Muscle of arm (tissue), 12 donors: ENCODE measurements around the gene FER1L5. TPM values are rescaled to one million over a fixed set of nuclear protein-coding genes. Genes with fewer than 3 reads are reported as not detected.
"Not testable (repeated sequence)": the region's sequence is repeated elsewhere in the genome, so short reads cannot be mapped to it uniquely, and the experiment has no call there.

Source experiments
- DNase-seq: peaks from one replicate; pipeline ENCODE4 v3.0.0-alpha.2; 2013
- polyA plus RNA-seq, 12 donors: library from polyadenylated mRNA; unstranded; fragments of 120-200 nt; gene quantifications; one replicate each; pipeline ENCODE4 v1.2.1, GENCODE V29; 2013; ENCODE audit not compliant: insufficient read length in 12 of 12

The FER1L5 gene
- polyA plus RNA-seq, 12 donors = 0.35 to 3.8 (median 2.1) TPM; not detected in 2

- DNase-seq = no peak
Observed at GRCh38 chr2:96633641-96634040, 8.9 kb upstream of the FER1L5 start.

- no peak for DNase-seq
Observed at GRCh38 chr2:96636551-96637171, 5.9 kb upstream of the FER1L5 start.

- peak; percentile 80 for DNase-seq
Observed at GRCh38 chr2:96637385-96638143, 5.0 kb upstream of the FER1L5 start.

- DNase-seq = peak; percentile 97
Observed at GRCh38 chr2:96638144-96639121, 4.1 kb upstream of the FER1L5 start, which contains the start of gene KANSL3. Gene KANSL3, minus strand, starts transcription at chr2:96638312. Its CDS starts 1,177 bp downstream, at chr2:96637135.

- DNase-seq = no peak
Observed at GRCh38 chr2:96647681-96648080, 5.1 kb downstream of the FER1L5 start.

GRCh38 chr2:96648306-96648930 is 5.9 kb downstream of the FER1L5 start:
- DNase-seq = no peak

GRCh38 chr2:96649342-96649741 is 6.8 kb downstream of the FER1L5 start:
- DNase-seq = no peak

- DNase-seq = no peak
Observed at GRCh38 chr2:96651793-96652192, 9.2 kb downstream of the FER1L5 start.

GRCh38 chr2:96654791-96655190 is 12.2 kb downstream of the FER1L5 start:
- DNase-seq = not testable (repeated sequence)

GRCh38 chr2:96655526-96655925 is 13.0 kb downstream of the FER1L5 start:
- DNase-seq = no peak

GRCh38 chr2:96656540-96656939 is 14.0 kb downstream of the FER1L5 start:
- no peak for DNase-seq

GRCh38 chr2:96661324-96661723 is 18.8 kb downstream of the FER1L5 start:
- DNase-seq = no peak

- no peak for DNase-seq
Observed at GRCh38 chr2:96662360-96662759, 19.8 kb downstream of the FER1L5 start.

GRCh38 chr2:96663177-96663576 is 20.6 kb downstream of the FER1L5 start:
- no peak for DNase-seq

- DNase-seq = no peak
Observed at GRCh38 chr2:96663829-96664228, 21.3 kb downstream of the FER1L5 start.

GRCh38 chr2:96664366-96664925 is 21.9 kb downstream of the FER1L5 start:
- DNase-seq = no peak

GRCh38 chr2:96665083-96665569 is 22.6 kb downstream of the FER1L5 start:
- no peak for DNase-seq

GRCh38 chr2:96665717-96666116 is 23.2 kb downstream of the FER1L5 start:
- not testable (repeated sequence) for DNase-seq

GRCh38 chr2:96668771-96669170 is 26.2 kb downstream of the FER1L5 start:
- DNase-seq = no peak

- DNase-seq = no peak
Observed at GRCh38 chr2:96669539-96670215, 27.1 kb downstream of the FER1L5 start.

- DNase-seq = peak; percentile 9
Observed at GRCh38 chr2:96679848-96680247, 37.3 kb downstream of the FER1L5 start.
